HCT116 (cell line): ENCODE results near the gene NFIX. TPM values are rescaled to one million over a fixed set of nuclear protein-coding genes. Genes with fewer than 3 reads are reported as not detected.

Experiments used
- ATAC-seq: fragments of 200-7000 bp; cut with Tn5 transposase; 2 replicates; pipeline ENCODE4 v1.9.1; 2020; ENCODE audit warnings: mild to moderate bottlenecking, moderate library complexity
- BruUV-seq: library from RNA; stranded (reverse); fragments of 400-500 nt; replicated peaks from 2 replicates; lab custom pipeline; 2021; lab: Mats Ljungman, UMichigan
- CTCF ChIA-PET: fragments of 300-600 bp; sonication (Branson Sonifier 250); formaldehyde crosslinking; loops from one replicate; lab custom pipeline; 2021; ENCODE audit warnings: antibody characterized with exemption; lab: Charles Lee
- POLR2A ChIA-PET: fragments of 300-600, 350-600 bp; sonication (Branson Sonifier 250); formaldehyde crosslinking; loops from one replicate; lab custom pipeline; 2021; ENCODE audit warnings: antibody characterized with exemption; lab: Charles Lee
- RAD21 ChIA-PET, 2 experiments: fragments of 300-600 bp; sonication (Branson Sonifier 250); formaldehyde crosslinking; loops; one replicate each; lab custom pipeline; 2023; ENCODE audit warnings: low total read pairs in 2 of 2; ENCODE audit not compliant: uncharacterized antibody in 2 of 2, unreplicated experiment in 2 of 2, low non-redundant PET in 1 of 2; lab: Charles Lee
- DNase-seq: peaks from one replicate; pipeline ENCODE4 v3.0.0-alpha.2; 2010; ENCODE audit warnings: low read depth, low spot score
- H2AFZ ChIP-seq: fragments of 200-600 bp; shearing (Covaris generic), sonication (generic); 2 replicates; pipeline ENCODE4 v1.6.1; 2017; ENCODE audit warnings: low read depth, mixed run types, mixed read lengths, antibody characterized with exemption, low read length; ENCODE audit not compliant: poor library complexity, severe bottlenecking
- H3K27ac ChIP-seq: 2 replicates; pipeline ENCODE4 v1.5.1; 2012; ENCODE audit warnings: low read depth, low read length
- H3K27me3 ChIP-seq: fragments of 200-600 bp; sonication (generic); 2 replicates; pipeline ENCODE4 v1.6.1; 2016; ENCODE audit warnings: mixed run types, low read length, mixed read lengths; ENCODE audit not compliant: insufficient read depth
- H3K36me3 ChIP-seq, 2 experiments: fragments of 200-500 bp in 1 of 2; fragments of 200-600 bp in 1 of 2; sonication (Bioruptor generic) in 1 of 2; sonication (generic) in 1 of 2; 2 replicates each; pipeline versions ENCODE4 v1.5.1 to v1.6.1; 2014 to 2016; ENCODE audit warnings: low read length in 2 of 2, inconsistent platforms in 1 of 2, mixed read lengths in 1 of 2, mixed run types in 1 of 2; ENCODE audit not compliant: insufficient read depth in 2 of 2, control insufficient read depth in 1 of 2
- H3K4me1 ChIP-seq, 2 experiments: fragments of 200-600 bp in 1 of 2; sonication (generic) in 1 of 2; 2 replicates each; pipeline versions ENCODE4 v1.5.1 to v1.6.1; 2012 to 2017; ENCODE audit warnings: low read length in 2 of 2, inconsistent platforms in 1 of 2, mild to moderate bottlenecking in 1 of 2, mixed read lengths in 1 of 2, mixed run types in 1 of 2, moderate library complexity in 1 of 2; ENCODE audit not compliant: insufficient read depth in 2 of 2, control insufficient read depth in 1 of 2
- H3K4me2 ChIP-seq: fragments of 200-600 bp; sonication (generic); 2 replicates; pipeline ENCODE4 v1.6.1; 2017; ENCODE audit warnings: mixed run types, low read length, mixed read lengths
- H3K4me3 ChIP-seq, 2 experiments: fragments of 200-600 bp in 1 of 2; sonication (generic) in 1 of 2; replicated peaks in 1 of 2; 2 replicates each; pipeline ENCODE4 v1.5.1; 2011 to 2016; ENCODE audit warnings: low read length in 2 of 2, control low read depth in 1 of 2, low read depth in 1 of 2, mild to moderate bottlenecking in 1 of 2, mixed read lengths in 1 of 2, mixed run types in 1 of 2
- H3K79me2 ChIP-seq: fragments of 200-600 bp; sonication (generic); 2 replicates; pipeline ENCODE4 v1.6.1; 2017; ENCODE audit warnings: mild to moderate bottlenecking, mixed run types, low read length, moderate library complexity, mixed read lengths; ENCODE audit not compliant: insufficient read depth
- H3K9ac ChIP-seq: fragments of 200-600 bp; sonication (generic); 2 replicates; pipeline ENCODE4 v1.6.1; 2016; ENCODE audit warnings: low read length, mixed read lengths
- H3K9me2 ChIP-seq: fragments of 200-600 bp; sonication (generic), shearing (Covaris generic); 2 replicates; pipeline ENCODE4 v1.6.1; 2017; ENCODE audit warnings: mixed run types, mild to moderate bottlenecking, moderate library complexity; ENCODE audit not compliant: insufficient read depth
- H3K9me3 ChIP-seq, 2 experiments: fragments of 200-500 bp in 1 of 2; fragments of 200-600 bp in 1 of 2; sonication (Bioruptor generic) in 1 of 2; sonication (generic) in 1 of 2; 2 replicates each; pipeline ENCODE4 v1.6.1; 2014 to 2017; ENCODE audit warnings: low read length in 2 of 2, mixed read lengths in 2 of 2, inconsistent platforms in 1 of 2, low read depth in 1 of 2, mild to moderate bottlenecking in 1 of 2, mixed run types in 1 of 2, moderate library complexity in 1 of 2; ENCODE audit not compliant: control insufficient read depth in 1 of 2, insufficient read depth in 1 of 2
- H4K20me1 ChIP-seq: fragments of 200-600 bp; sonication (generic), shearing (Covaris generic); 2 replicates; pipeline ENCODE4 v1.6.1; 2017; ENCODE audit warnings: mixed run types, mild to moderate bottlenecking, moderate library complexity; ENCODE audit not compliant: insufficient read depth
- CBX3 ChIP-seq: IDR thresholded peaks from 2 replicates; pipeline ENCODE4 v1.6.1; 2012; ENCODE audit warnings: low read depth
- CEBPB ChIP-seq: IDR thresholded peaks from 2 replicates; pipeline ENCODE4 v1.6.1; 2012; ENCODE audit warnings: low read depth
- EGR1 ChIP-seq: IDR thresholded peaks from 2 replicates; pipeline ENCODE4 v1.6.1; 2012; ENCODE audit warnings: low read depth
- EZH2 ChIP-seq: fragments of 200-600 bp; sonication (generic); IDR thresholded peaks from 2 replicates; pipeline ENCODE4 v1.6.1; 2017; ENCODE audit warnings: antibody characterized with exemption, mixed run types
- JUND ChIP-seq: IDR thresholded peaks from 2 replicates; pipeline ENCODE4 v1.6.1; 2012
- POLR2A ChIP-seq: IDR thresholded peaks from 2 replicates; pipeline ENCODE4 v1.7.0; 2011; ENCODE audit warnings: borderline replicate concordance; ENCODE audit not compliant: insufficient read depth, insufficient read length; ENCODE audit errors: extremely low read depth
- RAD21 ChIP-seq: IDR thresholded peaks from 2 replicates; pipeline ENCODE4 v1.6.1; 2012; ENCODE audit warnings: low read depth, mild to moderate bottlenecking
- SP1 ChIP-seq: IDR thresholded peaks from 2 replicates; pipeline ENCODE4 v1.6.1; 2012; ENCODE audit warnings: low read depth
- TCF7L2 ChIP-seq: IDR thresholded peaks from 2 replicates; pipeline ENCODE4 v1.7.0; 2011; ENCODE audit warnings: borderline replicate concordance, inconsistent platforms; ENCODE audit not compliant: insufficient read depth, insufficient read length; ENCODE audit errors: extremely low read depth
- ZFX ChIP-seq: fragments of 450-650 bp; IDR thresholded peaks from 2 replicates; pipeline ENCODE4 v1.6.1; 2017
- ZNF274 ChIP-seq: fragments of 200-500 bp; sonication (Bioruptor generic); IDR thresholded peaks from 2 replicates; pipeline ENCODE4 v1.6.1; 2014; ENCODE audit warnings: mild to moderate bottlenecking, low read depth, low read length, inconsistent platforms
- intact Hi-C: fragments of 100-400 bp; cut with micrococcal nuclease; formaldehyde crosslinking; loops from 2 replicates; pipeline ENCODE4 v1.10.0; 2022
- total RNA-seq: library from RNA; stranded (reverse); gene quantifications from one replicate; pipeline ENCODE4 v1.2.1, GENCODE V29; 2021; ENCODE audit not compliant: unreplicated experiment
- TF ChIP-seq, protein P1 (sequence below), 3 experiments: fragments of 200-600 bp in 1 of 3; sonication (generic) in 1 of 3; IDR thresholded peaks in 2 of 3; conservative IDR thresholded peaks in 1 of 3; 2 replicates each; pipeline ENCODE4 v1.5.1; 2012 to 2017; ENCODE audit warnings: low read depth in 2 of 3, low read length in 2 of 3, antibody characterized with exemption in 1 of 3, borderline replicate concordance in 1 of 3, control low read depth in 1 of 3, mild to moderate bottlenecking in 1 of 3, mixed read lengths in 1 of 3, mixed run types in 1 of 3, moderate library complexity in 1 of 3; ENCODE audit not compliant: insufficient read depth in 1 of 3

NFIX gene
- total RNA-seq, 1 experiment from 2014 or later, result 34.8 TPM

DNA sequence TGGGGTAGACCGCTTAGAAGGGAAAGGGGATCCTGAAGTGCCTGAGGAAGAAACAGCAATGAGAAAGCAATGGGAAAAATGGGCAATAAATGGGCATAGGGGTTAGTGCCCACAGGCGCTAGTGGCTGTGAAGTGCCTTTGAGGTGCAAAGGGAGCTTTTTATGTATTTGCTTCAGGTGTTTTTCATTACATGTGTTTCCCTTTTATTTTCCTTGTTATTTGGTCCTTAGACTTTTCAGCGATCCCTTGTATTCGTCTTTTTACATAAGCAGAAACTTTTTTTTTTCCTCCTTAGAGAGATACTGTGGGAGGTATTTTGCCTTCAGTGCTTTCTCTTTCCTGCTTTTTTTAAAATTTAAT lies 19.6 kb downstream of the NFIX start:
- no TSS peak for BruUV-seq
- Histone ChIP-seq H3K4me1 (peaks cover 16 to 20% of the 10 kb centered on the region in 2 experiments), H4K20me1 (no peaks in the 10 kb centered on the region; the same call in 1 of the 2 replicates), H3K9me3 (no peaks in the 10 kb centered on the region), H3K4me2 (no peak overlapping the region), H3K9ac (no peak overlapping the region), H3K27ac (no peak overlapping the region), H2AFZ (no peak overlapping the region), H3K79me2 (no peaks in the 10 kb centered on the region), H3K27me3 (no peaks in the 10 kb centered on the region), H3K36me3 (no peaks in the 10 kb centered on the region), H3K9me2 (no peaks in the 10 kb centered on the region), H3K4me3 (no peak overlapping the region)
- DNase-seq (no peak), ATAC-seq (no peak)
- intact Hi-C loops, result no loop called here
- TF ChIP-seq EZH2 (no peak), SP1 (no peak), CBX3 (no peak), CEBPB (no peak), ZNF274 (no peak), EGR1 (no peak), JUND (no peak), POLR2A (no peak)
- CTCF ChIA-PET, result no interaction called here
- RAD21 ChIA-PET, result no interaction called here
- POLR2A ChIA-PET, result no interaction called here

DNA sequence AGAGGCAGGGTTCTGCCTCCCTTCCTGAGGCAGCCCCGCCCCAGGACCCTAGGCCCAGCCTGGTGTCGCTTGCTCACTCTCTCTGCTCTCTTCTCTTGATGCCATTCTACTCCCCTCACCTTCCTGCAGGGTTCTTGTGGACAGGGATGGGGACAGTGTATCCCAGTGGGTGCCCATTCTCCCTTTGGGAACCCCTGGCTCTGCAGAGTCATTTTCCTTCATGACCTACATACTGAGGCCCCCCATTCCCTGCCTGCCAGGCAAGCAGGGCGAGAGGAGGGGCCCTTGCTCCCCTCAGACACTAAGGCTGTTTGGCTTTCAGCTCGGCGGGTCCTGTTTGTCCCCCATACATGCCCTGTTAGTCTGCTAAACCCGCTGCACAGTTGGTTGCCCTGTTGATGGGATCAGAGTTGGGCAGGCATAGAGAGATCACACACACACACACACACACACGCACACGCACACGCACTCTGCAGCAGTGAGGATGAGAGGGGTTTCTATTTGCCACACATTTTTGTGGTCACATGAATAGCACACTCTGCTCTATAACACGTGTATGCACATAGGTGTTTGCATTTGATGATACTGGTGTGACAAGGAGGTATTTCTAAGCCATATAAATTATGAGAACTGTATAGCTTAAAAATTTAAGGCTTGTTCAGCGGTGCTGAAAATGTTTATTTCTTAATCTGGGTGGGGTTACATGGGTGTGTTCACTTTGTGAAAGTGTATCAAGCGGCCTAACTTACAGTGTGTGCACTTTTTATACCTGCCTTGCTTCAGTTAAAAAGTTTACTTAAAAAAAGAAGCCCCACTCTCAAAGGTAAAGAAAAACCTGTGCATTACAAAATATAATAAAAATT lies 20.3 kb downstream of the NFIX start:
- ChIA-PET POLR2A (no interaction called here), CTCF (no interaction called here), RAD21 (no interaction called here)
- no peak overlapping the region for H3K9ac ChIP-seq
- H3K79me2 ChIP-seq, result no peaks in the 10 kb centered on the region
- H3K4me2 ChIP-seq, result no peak overlapping the region
- no peak overlapping the region for H2AFZ ChIP-seq
- H4K20me1 ChIP-seq, result no peaks in the 10 kb centered on the region; the same call in 1 of the 2 replicates
- no peaks in the 10 kb centered on the region for H3K9me3 ChIP-seq
- peaks cover 16 to 23% of the 10 kb centered on the region in 2 experiments for H3K4me1 ChIP-seq
- ATAC-seq (no peak), DNase-seq (no peak)
- intact Hi-C loops, result no loop called here
- no peak overlapping the region for H3K4me3 ChIP-seq
- H3K27me3 ChIP-seq, result no peaks in the 10 kb centered on the region
- no peaks in the 10 kb centered on the region for H3K9me2 ChIP-seq
- no peak overlapping the region for H3K27ac ChIP-seq
- TF ChIP-seq, protein P1, sequence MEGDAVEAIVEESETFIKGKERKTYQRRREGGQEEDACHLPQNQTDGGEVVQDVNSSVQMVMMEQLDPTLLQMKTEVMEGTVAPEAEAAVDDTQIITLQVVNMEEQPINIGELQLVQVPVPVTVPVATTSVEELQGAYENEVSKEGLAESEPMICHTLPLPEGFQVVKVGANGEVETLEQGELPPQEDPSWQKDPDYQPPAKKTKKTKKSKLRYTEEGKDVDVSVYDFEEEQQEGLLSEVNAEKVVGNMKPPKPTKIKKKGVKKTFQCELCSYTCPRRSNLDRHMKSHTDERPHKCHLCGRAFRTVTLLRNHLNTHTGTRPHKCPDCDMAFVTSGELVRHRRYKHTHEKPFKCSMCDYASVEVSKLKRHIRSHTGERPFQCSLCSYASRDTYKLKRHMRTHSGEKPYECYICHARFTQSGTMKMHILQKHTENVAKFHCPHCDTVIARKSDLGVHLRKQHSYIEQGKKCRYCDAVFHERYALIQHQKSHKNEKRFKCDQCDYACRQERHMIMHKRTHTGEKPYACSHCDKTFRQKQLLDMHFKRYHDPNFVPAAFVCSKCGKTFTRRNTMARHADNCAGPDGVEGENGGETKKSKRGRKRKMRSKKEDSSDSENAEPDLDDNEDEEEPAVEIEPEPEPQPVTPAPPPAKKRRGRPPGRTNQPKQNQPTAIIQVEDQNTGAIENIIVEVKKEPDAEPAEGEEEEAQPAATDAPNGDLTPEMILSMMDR (IDR thresholded peaks at IDR 0.05 in 2 of 3, conservative IDR thresholded peaks at IDR 0.05 in 1 of 3; ENCODE audit: borderline replicate concordance in 1 of 3, insufficient read depth in 1 of 3, low read depth in 2 of 3, low read length in 2 of 3), result no peak
- TF ChIP-seq JUND (no peak), TCF7L2 (no peak), ZFX (no peak), ZNF274 (no peak), EGR1 (no peak), CEBPB (no peak), RAD21 (no peak)
- H3K36me3 ChIP-seq, result no peaks in the 10 kb centered on the region
- no TSS peak for BruUV-seq
